Measurements from ENCODE around the gene MINPP1.

DNA sequence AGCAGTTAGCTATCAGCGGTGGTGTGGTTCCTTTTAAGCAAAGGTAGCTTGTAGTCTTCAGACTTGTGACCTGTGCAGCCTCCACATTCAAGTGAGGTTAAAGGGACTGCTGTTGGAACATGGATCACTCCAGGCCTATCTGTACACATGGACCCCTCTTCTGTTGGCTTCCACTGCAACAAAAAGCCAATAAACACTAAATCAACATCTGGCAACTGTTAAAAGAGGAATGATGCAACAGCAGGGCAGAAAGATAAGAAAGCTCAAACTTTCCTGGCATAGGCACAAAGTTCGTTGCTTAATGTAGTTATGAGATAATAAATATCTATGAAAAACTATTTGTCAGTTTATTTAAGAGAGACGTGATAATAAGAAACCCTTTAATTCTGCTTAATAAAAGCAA, 4.0 kb upstream of the MINPP1 start:
- no peak for TF ChIP-seq CTCF (IDR thresholded peaks at IDR 0.05; ENCODE audit: low read length)
- no peak for TF ChIP-seq EZH2phosphoT487 (IDR thresholded peaks at IDR 0.05; ENCODE audit: low read length)

Measured in MM.1S (cell line).